Measurements from ENCODE around the gene CRPPA.

CRPPA gene

GRCh38 chr7:16423761-16424160, 2.4 kb upstream of the CRPPA start:
- no peak for DNase-seq (ENCODE audit: low read depth in 2 of 3, low spot score in 2 of 3)

DNA sequence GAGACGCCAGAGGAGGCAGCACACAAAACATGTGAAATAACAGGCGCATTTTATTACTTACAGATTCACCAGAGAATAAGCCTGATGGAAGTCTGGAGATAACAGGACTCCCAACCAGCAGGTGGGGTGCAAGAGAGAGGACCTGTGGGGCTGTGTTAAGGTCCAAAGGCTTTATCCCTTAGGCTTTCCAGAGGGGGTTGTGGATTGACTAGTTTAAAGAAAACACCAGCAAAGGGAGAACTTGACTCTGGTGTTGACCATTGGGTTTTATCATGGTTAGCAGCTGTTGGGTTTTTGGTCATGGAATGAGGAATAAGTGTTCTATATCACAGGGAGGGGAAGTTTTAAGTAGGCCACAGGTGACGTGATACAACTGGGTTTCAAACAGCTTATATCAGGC, 1.6 kb upstream of the CRPPA start:
- no peak for DNase-seq (ENCODE audit: low read depth in 2 of 3, low spot score in 2 of 3)

- no peak for DNase-seq (ENCODE audit: low read depth in 2 of 3, low spot score in 2 of 3)
These were observed 731 bp upstream of the CRPPA start for GRCh38 chr7:16422103-16422435.

- DNase-seq (ENCODE audit: low read depth in 2 of 3, low spot score in 2 of 3) = peak; percentile 56 to 71 (median 65)
These were observed 547 bp downstream of the CRPPA start for GRCh38 chr7:16420649-16421332.

DNA sequence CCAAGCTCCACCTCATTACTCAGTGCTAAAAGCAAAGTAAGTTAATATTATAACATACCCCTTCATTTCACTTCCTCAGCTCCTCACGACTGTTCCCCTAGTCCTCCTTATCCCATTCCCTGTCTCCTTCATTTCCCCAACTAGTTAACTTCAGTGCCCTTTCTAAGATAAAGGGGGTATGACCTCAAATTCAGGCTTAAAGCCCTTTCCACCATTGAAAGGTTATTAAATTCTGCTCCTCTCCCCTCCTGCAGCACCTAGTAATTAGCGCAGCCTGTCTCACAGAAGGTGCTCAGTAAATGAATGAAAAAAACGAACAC, 1.0 kb downstream of the CRPPA start:
- no peak for DNase-seq (ENCODE audit: low read depth in 2 of 3, low spot score in 2 of 3)

DNA sequence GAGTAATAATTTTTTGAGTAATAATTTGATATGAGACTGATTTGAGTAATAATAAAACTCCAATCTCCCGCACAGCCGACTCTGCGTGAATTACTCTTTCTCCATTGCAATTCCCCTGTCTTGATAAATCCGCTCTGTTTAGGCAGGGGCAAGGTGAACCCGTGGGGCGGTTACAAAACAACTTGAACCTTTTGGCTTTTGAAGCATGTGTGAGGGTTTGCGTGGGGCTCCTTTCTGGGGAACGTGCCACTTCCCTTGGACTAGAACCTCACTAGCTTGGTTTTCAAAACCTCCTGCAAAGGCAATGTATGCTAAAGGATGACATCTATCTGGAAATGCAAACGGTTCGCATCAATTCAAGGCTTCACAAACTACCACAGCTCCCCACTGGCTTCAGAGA, 1.5 kb downstream of the CRPPA start:
- no peak for DNase-seq (ENCODE audit: low read depth in 2 of 3, low spot score in 2 of 3)

DNA sequence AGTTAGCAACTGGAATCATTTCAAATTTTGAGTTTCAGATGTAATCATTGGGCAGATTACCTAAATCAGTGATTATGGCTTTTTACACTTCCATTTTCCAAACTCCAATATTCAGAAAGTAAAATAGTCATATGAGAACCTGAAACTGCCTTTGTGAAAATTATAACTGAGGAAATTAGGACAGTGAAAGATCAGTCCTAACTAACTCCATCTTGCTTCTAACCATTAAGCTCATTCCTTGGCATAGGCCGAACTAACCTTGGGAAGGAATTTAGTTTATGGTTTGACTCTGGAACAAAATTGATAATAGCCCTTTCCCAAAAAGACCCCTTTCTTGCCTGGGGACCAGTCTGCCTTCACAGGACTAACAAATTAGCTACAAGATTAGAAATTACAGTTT, 2.2 kb downstream of the CRPPA start:
- no peak for DNase-seq (ENCODE audit: low read depth in 2 of 3, low spot score in 2 of 3)

DNA sequence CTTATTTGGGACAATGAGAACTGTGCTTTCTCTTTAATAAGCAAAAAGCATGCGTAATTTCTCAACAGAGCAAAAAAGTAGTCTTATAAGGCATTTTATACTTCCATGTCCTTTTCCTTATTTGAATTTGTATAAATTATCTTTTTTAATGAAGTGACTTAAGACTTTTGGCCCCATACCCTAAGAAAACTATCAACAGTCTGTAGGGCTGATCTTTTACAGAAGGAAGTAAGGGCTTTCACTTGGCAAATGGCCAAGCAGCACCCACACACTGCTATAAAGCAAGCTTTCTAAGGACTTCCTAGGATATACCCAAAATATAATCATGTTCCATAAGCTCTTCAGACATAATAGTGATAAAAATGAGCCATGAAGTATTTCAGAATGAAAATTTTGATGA, 3.4 kb downstream of the CRPPA start:
- DNase-seq (ENCODE audit: low read depth in 2 of 3, low spot score in 2 of 3) = no peak

GRCh38 chr7:16416289-16417282, 4.8 kb downstream of the CRPPA start:
- DNase-seq (ENCODE audit: low read depth in 2 of 3, low spot score in 2 of 3) = no peak

- no peak for DNase-seq (ENCODE audit: low read depth in 2 of 3, low spot score in 2 of 3)
These were observed 8.8 kb downstream of the CRPPA start for GRCh38 chr7:16412274-16413254.

DNA sequence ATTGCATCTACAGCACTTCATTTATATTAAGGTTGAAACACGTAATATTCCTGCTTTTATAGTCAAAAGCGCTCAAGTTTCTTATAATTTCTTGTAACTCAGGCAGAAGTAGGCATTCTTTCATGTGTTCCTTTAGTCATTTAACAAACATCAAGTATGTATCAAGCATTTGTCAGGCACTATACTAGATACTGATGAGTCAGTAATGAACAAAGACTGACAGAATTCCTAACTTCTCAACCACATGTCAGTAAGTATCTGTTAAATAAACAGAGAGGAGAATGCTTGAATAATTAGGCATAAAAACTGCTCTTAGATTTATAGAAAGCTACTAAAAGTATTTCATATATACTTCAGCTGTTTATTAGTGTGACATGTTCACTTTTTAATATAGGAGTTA, 9.9 kb downstream of the CRPPA start:
- DNase-seq (ENCODE audit: low read depth in 2 of 3, low spot score in 2 of 3) = no peak

DNA sequence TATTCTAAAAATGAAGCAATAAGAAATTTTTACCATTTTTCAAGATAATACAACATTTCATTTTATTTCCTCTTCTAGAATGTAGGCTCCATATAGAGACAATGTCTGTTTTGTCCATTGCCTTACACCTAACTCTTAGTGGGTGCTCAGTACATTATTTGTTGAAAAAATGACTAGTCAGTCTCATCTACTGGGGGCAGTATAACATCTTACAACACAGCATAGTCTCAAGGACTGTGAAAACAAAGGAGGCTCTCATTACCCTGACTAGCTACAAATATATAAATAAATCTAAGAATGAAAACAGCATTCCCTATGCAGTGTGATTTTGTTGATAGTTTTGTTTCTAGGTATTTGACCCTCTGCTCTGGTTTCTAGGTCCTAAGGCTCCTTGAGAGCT, 11.6 kb downstream of the CRPPA start:
- no peak for DNase-seq (ENCODE audit: low read depth in 2 of 3, low spot score in 2 of 3)

DNA sequence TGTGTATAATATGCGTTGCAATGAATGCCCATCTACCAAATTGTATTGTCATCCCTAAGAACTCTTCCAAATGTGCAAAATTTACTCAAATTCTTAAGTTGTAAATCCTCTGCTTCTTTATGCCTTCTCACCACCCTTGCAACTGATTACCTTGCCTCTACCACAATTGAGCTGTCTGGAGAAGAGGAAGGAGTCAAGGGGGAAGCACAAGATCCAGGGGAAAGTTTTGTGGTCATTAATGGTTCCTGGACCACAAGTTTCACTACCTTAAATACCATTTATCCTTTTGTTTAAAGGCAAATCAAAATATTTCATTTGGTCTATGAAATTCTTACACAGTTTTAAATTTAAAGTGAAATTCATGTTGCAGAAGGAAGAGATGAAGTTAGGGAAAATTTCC, 16.7 kb downstream of the CRPPA start:
- no peak for DNase-seq (ENCODE audit: low read depth in 2 of 3, low spot score in 2 of 3)

DNA sequence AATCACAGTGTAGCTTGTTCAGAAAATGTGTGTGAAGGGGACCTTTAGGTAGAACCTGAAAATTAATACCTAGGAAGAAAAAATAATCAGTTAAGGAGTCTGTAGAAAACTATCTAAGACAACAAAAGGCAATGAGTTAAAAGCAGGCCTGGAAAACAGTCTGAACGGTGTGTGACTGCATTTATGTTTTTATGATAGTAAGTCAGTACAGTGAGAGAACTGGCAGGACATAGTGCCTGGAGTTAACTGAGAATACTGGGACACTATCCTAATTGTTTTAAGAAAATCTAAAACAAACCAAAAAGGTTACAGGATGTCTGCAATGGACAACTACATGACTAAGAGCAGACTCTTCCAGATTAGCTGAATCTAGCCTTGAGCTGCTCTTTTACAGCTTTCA, 17.9 kb downstream of the CRPPA start:
- no peak for DNase-seq (ENCODE audit: low read depth in 2 of 3, low spot score in 2 of 3)

DNA sequence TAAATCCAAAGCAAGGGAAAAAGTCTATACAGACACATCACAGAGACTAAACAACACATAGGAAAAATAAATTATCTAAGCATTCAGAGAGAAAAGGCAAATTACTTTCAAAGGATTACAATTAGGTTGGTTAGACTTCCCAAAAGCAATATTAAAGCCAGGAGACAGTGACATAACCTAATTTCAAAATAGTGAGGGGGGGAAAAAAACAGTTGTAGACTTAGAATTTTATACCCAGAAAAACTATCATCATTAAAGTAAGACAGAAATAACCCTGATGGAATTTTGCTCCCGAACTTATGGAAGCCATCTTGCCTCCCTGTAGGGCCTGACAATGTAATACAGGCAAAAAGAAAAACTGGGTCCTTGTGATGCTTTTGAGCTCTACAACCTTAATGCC, 18.4 kb downstream of the CRPPA start:
- no peak for DNase-seq (ENCODE audit: low read depth in 2 of 3, low spot score in 2 of 3)

GRCh38 chr7:16402091-16402490, 19.2 kb downstream of the CRPPA start:
- no peak for DNase-seq (ENCODE audit: low read depth in 2 of 3, low spot score in 2 of 3)

- DNase-seq (ENCODE audit: low read depth in 2 of 3, low spot score in 2 of 3) = no peak
These were observed 20.5 kb downstream of the CRPPA start for GRCh38 chr7:16400893-16401275.

- DNase-seq (ENCODE audit: low read depth in 2 of 3, low spot score in 2 of 3) = no peak
These were observed 21.1 kb downstream of the CRPPA start for GRCh38 chr7:16399916-16400892.

GRCh38 chr7:16399265-16399831, 22.0 kb downstream of the CRPPA start:
- DNase-seq (ENCODE audit: low read depth in 2 of 3, low spot score in 2 of 3) = no peak

All from activated CD8-positive, alpha-beta memory T cell treated with anti-CD3 and anti-CD28 coated beads for 48 hours (primary cell).